ENCODE data around the gene RPTOR. TPM values are rescaled to one million over a fixed set of nuclear protein-coding genes. Genes with fewer than 3 reads are reported as not detected.
A peak's percentile ranks its signal among the peaks of the same experiment; 100 is the strongest.

The RPTOR gene
- total RNA-seq, 1 experiment from 2014 or later, result 26.3 TPM

DNA sequence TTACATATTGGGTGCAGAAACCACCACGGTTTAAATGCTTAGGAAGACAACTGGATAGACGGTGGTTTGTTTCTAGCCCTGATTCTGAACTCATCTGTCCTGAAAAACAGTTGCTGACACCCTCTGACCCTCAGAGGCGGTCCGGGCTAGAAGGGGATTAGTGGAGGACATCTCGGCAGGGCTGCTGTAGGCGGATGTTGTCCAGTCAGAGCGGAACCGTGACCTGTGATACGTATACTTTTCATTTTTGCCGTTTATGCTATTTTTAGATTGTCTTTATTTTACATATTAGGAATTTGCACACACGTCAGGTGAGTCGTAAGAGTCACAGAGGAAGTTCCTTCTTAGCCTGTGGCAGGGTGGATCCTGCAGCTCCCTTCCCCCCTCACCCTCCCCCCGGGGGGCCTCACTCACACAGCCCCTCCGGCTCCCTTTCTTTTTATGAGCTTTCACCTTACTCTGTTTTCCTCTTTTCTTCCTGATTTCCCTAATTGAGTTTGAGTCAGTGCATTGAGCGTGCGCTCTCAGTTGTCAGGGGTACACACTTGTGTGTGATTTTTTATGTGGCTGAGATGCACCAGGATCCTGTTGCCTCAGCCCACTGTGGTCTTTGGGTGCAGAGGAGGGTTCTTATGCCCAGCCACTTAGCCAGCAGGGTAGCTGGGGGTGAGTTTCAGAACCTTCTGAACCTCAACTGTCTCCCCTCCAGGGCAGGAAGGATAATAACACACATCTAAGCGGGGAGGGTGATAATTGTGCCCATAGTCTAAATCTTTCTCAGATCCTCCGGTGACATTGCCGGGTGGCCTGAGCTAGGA lies 236.0 kb downstream of the RPTOR start:
- DNase-seq (ENCODE audit: low spot score), result no peak

DNA sequence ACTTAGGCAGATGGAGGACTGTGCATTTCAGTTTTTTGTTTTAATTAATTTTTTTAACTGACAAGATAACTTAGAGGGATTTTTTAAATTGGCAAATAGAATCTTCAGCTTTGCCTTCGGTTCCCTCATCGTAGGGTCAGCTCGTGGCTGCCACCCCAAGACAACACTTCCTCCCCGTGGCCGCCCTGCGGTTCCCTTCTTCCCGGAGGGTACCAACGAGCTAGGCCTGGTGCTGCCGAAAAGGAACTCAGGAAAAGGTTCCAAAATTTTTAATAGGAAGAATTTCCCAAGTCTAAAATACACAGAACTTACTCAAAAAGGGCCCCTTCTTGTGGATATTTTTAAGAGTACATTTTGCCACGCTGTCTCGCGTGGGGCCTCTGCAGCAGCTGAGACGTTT lies 236.6 kb downstream of the RPTOR start:
- DNase-seq (ENCODE audit: low spot score), result no peak

DNA sequence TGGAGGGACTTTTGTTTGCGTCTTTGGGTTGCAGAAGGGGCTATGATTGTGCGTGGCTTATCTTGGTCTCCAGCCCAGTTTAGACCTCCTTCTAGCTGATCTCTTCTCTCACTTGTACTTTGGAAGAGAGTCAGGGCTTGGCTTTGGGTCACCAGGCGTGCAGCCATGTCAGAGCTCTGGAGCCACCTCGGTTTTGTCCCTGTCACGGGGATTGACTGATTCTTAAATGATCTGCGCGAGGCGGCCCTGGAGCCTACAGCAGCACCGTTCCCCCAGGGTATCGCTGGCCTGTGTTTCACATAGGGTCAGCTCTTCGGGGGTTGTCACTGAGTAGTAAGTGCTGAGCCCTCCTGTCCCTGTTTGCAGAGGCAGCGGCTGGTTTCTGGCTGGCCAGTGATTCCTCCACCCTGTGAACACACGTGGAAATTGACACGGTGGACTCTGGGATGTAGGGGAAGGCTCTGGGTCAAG lies 237.2 kb downstream of the RPTOR start:
- no peak for DNase-seq (ENCODE audit: low spot score)

DNA sequence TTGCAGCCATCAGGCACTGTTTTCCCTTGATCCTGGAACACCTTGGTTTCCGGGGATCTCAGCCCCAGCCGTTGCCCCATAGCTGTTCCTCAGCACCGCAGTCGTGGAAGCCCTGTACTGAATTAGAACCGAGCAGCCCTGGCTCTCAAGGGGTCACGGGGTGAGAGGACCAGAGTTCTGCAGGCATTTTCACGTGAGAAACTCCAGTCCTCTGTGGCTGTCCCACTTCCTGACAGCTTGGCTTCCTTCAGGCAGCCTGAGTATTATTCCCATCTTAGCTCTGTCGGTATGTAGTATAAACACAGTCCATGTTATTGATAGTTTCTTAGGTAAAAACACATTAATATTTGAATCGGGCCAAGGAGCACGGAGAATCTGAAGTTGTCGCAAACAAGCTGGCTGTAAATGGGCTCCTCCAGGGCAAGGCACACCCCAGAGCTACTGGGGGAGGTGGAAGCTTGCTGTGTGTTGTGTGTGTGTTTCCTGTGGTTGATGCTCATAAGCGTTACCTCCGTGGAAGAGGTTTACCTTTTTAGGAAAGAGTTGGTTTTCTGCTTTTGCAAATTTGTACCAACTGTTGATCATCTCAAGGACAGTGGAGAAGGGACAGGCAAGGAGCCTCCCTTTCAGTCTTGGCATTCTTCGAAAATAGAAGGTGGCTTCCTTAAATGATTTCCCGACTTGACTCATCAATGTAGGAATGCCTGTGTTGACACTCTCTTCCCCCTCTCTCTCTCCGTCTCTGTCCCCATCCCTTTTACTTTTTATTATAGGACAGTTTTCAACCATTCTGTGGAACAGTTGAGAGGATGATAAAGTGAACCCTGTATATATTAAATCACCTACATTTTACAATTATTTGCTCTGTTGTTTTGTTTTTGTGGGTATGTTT lies 238.1 kb downstream of the RPTOR start:
- DNase-seq (ENCODE audit: low spot score), result no peak

DNA sequence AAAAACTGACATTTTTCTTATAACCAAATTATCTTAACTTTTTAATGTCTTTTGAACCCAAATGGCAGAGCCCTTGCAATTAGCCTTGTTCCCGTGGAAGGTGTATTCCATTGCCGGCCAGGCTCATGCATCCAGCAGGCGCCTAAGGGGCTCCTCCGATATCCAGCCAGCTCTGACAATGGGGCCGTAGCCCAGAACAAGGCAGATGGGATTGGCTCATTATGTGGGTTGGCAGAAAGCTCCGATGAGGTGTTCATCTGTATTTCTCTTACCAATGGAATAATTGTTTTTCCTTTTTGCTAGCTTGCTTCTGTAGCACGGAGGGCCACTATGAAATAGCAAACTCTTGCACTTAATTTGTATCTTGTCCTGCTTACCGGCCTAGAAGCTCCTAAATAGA lies 238.8 kb downstream of the RPTOR start:
- DNase-seq (ENCODE audit: low spot score), result no peak

DNA sequence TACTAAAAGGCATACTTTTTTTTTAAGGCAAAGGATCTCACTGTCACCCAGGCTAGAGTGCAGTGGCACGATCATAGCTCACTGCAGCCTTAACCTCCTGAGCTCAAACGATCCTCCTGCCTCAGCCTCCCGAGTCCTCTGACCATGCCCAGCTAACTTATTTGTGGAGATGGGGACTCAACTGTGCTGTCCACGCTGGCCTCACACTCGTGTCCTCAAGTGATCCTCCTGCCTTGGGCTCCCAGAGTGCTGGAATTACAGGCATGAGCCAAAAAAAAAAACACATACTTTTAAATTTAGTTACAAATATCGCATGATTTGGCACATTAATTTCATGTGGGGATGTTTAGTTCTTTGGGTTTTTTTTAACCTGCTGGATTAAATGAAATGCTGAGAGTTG lies 239.3 kb downstream of the RPTOR start:
- DNase-seq (ENCODE audit: low spot score), result no peak

DNA sequence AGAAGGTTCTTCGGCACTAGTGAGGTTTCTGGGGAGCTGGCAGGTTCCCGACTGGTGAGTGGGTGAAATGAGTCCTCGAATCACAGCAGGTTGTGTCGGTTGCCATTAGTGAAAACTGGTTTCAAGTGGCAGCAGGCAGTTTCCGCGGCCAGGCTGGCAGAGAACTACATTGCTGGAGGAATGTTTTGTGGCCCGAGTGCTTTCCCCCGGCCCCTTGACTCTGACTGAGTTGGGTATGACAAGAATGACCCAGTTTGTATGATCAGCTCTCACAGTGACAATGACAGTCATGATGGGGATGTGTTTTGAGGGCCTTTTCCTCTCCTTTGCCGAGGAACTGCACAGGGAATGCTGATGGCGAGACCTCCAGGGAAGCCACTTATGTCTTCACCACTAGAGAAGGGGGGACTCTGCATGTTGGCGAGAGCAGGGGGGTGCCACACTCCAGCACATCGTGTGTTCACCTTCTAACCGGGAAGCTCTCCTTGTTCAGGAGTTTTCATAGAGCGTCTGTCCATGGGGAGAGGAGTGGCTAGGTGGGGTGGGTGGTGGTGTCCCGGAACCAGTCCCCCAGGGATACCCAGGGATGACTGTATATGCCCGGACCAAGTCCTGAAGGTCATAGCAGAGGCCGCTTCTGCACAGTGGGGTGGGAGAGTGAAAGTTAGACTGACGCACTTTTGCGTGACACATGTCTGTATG lies 241.0 kb downstream of the RPTOR start:
- DNase-seq (ENCODE audit: low spot score), result no peak

DNA sequence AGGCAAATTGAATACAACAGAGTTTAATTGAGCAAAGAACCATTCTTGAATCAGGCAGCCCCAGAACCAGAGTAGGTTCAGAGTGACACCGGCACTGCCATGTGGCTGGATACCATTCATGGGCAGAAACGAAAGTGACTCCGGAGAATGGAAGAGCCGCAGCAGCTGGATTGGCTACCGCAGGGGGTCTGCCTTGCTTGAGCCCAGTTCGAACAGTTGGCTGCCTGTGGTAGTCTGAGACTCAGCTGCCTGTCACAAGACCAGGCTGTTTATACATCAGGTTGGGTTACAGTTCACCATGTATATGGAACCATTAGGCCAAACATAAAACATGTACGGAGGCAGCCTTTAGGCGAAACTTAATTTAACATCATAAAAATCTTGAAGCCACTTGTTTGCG lies 241.8 kb downstream of the RPTOR start:
- DNase-seq (ENCODE audit: low spot score), result no peak

DNA sequence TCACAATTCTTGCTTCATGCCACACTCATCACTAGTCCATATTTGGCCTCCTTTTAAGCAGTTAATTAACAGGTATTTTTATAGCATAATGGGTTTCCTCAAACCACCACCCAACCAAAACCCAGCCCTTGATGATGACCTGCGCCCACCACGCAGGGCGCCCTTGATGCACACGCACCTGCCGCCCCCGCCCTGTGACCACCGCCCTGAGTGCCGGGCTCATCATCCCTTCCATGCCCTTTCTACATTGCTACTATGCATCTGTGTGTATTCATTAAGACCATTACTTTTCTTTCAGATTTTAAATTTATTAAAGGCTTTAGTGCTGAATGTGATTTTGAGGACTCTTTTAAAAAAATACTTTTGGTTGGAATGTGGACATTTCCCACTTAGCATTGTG lies 242.2 kb downstream of the RPTOR start:
- no peak for DNase-seq (ENCODE audit: low spot score)

DNA sequence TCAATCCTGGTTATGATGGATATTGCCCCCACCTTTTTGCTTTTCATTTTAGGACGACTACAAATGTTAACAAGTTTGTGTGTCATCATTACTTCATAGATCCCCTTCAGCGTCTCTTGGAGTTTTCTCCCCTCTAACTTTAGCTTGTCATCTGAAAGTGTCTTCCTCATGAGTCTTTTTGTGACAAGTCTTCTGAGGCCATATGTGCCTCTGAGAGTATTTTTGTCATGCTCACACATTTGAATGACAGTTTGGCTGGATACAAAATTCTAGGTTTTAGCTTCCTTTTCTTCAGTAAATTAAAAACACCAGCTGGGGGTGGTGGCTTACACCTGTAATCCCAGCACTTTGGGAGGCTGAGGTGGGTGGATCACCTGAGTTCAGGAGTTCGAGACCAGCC lies 243.2 kb downstream of the RPTOR start:
- DNase-seq (ENCODE audit: low spot score), result no peak

DNA sequence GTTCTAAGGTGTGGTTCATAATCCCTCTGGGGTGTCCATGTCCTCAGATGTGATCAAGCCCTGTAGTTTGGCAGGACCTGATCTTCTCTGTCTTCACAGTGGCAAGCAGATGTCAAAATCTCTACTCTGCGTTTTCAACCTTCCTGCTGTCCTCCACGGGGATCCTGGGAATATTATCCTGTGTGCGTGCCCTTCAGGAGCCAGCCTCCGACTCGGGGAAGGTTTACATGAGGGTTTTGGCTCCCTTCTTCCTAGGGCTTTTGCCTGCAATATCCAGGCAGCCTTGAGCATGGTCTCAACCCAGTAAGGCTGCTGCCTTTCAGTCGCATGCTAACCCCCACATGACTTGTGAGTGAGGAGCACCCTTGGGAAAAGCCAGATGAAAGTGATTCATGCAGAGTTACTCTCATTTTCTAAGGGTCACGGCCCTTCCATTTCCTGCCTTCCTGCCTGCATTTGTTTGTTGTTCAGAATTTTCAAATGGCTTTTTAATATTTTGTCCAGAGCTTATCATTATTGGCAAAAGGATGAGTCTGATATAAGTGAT lies 244.8 kb downstream of the RPTOR start:
- DNase-seq (ENCODE audit: low spot score), result no peak

DNA sequence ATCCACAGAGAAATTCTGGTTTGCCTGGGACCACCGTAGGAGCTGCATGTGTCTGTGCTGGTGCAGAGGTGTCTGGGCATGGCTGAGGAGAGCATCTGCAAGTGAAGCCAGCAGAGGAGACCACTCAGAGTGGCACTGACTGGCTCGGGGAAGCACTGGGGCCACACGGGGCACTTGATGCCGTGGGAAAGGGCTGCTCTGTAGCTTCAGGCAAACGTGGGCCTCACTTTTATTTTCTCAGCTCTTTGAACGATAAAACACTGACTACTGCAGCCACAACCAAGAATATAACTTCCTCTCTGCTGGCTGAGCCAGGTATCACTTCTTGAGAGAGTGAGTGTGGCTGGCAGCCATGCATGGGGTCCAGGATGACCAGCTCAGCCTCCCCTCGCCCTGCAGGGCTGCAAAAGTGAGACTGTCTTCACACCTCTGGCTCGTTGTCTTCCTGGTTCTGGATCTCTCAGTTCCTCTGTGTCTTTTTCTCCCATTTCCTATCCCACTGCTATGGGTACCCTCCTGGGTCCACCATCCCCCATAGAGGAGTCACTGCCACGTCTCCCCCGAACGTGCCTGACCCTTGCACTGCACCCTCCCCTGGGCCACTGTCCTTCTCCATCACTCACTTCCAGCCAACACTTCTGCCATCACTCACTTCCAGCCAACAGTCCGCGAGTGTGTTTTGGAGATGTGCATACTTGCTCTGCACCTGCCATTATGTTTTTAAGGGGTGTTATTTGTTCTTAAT lies 245.6 kb downstream of the RPTOR start:
- no peak for DNase-seq (ENCODE audit: low spot score)

DNA sequence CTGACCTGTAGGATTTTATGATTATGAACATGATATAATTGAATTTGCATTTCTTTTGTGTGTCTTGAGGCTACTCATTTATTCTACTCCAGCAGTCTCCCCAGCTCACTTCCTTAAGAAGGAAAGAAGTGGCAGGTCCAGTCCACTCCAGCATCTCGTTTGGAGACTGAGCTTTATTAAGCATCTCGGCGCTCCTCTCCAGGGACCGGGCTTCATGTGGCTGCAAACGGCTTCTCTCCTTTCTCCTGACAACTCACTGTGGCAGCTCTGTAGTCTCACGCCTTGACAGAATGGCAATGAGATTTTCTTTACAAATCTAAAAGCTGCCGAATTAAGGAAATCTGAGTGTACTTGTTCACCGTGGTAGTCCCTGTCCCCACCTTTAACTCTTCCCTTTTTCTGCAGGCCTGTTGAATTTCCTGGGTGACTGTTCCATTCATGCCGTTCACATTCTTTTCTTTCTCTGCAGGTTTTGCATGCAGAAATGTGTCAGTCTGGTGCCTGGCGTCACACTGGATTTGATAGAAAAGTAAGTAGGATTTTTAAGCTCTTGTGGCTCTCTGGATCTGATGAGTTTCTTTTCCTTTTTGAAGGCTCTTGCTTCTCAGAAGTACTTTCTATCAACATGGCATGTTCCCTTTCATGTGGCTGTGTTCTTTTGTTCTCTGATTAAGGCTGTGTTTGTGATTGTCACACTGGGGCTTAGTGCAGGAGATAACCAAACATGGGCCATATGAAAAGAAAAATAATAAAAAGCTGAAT lies 246.5 kb downstream of the RPTOR start:
- peak; percentile 4 for DNase-seq (ENCODE audit: low spot score)

DNA sequence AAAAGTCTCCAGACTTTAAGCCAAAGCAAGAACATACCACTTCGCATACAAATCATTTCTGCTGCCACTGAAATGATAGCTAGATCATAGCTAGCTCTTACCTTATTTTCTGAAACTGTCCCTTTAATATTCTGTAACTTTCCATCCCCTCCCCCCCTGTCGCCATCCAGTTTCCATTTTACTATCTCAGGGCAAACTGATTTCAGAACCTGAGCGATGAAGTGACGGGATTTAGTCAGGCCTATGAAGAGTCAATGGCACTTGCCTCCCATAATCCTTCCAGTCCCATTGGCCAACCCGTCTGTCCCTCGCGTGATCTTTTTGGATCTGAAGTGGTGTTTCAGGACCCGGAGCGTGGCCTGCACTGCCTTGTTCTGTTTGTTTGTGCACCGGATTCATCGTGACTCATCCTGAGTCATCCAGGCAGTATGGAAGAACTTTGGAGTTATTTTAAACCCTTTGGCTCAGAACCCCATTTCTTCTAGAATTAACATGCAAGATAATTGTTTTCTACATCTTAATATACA lies 247.2 kb downstream of the RPTOR start:
- DNase-seq (ENCODE audit: low spot score), result peak; percentile 88

DNA sequence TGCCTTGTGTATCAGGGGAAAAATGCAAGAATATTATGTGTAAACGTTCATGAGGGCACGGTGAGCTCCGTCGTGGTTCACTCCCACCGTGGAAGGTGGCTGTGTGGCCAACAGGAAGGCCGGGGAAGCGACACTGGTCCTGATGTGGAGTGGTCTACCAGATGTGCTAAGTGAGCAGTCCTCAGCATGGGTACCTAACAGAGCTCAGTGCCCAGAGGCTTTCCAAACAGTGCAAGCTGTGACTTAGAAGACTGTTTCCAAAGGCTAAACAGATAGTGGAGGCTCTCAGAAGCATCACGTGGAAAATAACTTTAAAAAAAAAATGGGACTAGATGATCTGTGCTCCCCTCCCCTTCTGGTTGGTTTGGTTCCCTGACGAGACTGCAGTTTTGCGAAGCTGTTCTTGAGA lies 247.7 kb downstream of the RPTOR start:
- no peak for DNase-seq (ENCODE audit: low spot score)

DNA sequence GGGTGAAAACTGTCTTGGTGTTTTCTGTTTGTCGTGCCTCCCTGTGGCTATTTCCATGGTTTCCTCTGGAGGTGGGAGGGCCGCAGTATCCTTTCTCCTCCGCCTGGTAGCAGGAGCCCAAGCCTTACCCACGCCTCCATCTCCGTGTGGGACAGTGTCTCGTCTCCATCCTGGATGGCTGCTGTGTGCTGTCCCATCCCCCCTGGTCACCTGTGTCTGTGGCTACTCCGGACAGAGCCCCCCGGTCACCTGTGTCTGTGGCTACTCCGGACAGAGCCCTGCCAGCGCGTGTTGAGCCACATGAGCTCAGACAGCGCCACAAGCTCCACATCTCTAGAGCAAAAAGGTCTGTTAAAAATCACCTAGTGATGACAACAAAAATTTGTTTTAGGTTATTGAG lies 248.8 kb downstream of the RPTOR start:
- DNase-seq (ENCODE audit: low spot score), result no peak

DNA sequence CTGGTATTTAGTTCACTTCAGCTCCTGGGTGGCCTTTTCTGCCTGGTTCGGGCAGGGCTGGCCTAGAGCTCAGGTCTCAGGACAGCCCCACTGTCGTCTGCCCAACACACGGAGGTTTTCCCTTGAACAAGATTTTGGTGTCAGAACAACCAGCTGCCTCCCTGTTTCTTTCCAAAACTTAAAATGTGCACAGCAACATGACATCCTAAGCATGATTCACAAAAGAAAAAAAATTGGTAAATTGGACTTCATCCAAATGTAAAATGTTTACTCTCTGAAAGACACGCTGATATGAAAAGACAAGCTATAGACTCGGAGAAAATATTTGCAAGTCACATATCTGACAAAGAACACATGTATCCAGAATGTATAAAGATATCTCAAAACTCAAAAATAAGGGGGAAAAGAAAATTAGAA lies 249.2 kb downstream of the RPTOR start:
- no peak for DNase-seq (ENCODE audit: low spot score)

DNA sequence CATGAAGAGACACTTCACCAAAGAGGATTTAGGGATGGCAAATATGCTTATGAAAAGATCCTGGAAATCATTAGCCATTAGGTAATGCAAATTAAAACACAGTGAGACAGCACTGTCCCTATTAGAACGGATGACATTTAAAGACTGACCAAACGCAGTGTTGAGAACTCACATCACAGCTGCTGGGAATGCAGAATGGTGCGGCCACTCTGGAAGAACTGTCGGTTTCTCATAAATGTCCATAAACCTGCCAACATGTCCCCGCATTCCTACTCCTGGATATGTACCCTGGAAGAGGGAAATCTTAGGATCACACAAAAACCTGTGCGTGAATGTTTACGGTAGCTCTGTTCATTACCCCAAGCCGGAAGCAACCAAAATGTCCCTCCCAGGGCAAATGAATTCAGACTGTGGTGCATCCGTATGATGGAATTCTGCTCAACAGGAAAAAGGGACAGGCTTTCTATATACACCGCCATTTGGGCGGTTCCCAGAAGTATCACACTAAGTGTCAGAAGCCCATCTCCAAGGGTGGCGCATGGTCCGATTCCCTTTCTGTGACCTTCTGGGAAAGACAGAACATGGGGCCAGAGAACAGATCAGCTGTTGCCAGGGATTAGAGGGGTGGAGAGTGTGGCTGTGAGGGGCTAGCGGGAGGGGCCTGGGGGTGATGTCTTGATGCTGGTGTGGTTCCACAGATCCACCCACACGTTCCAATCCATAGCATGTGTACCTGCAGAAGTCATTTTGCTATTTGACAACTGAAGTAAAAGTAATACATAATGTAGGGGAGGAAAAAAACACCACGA lies 249.8 kb downstream of the RPTOR start:
- no peak for DNase-seq (ENCODE audit: low spot score)

DNA sequence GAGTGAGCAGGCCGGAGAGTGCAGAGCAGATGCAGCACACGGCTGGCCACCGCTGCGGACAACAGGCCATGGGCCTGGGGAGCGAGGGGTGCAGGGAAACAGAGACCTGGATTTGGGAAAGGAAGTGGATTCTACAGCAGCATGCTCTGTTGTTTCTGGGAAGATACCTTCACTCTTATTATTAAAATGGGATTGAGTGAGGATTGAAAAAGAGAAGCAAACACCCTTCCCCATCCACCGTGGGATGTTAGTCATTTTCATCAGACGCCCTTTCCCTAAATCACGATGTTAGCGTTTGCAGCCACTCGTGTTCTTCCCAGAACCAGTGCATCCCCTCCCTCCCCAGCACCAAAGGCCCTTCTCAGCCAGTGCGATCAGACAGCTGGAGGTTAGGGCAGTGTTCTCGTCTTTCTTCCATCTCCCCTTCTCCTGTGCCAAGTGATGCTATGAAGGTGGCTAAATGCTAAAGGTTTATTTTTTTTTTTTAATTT lies 250.5 kb downstream of the RPTOR start:
- no peak for DNase-seq (ENCODE audit: low spot score)
